Upper lobe of left lung (tissue), 4 donors: ENCODE measurements around the gene FAM47E.

Experiments used
- CTCF ChIP-seq, 6 experiments: fragments of 450-650 bp in 4 of 6; fragments of 200-600 bp in 2 of 6; sonication (generic) in 2 of 6; IDR thresholded peaks; one replicate each; pipeline ENCODE4 v1.5.1; 2016 to 2019; ENCODE audit warnings: antibody characterized with exemption in 6 of 6
- EP300 ChIP-seq, 4 donors: sonication (generic); formaldehyde crosslinking; IDR thresholded peaks; one replicate each; pipeline ENCODE4 v1.5.1; 2017; ENCODE audit warnings: antibody characterized with exemption in 4 of 4, control low read depth in 2 of 4
- POLR2A ChIP-seq, 4 donors: fragments of 450-650 bp; IDR thresholded peaks; one replicate each; pipeline ENCODE4 v1.5.1; 2016 to 2017; ENCODE audit warnings: antibody characterized with exemption in 4 of 4, mild to moderate bottlenecking in 2 of 4
- POLR2AphosphoS5 ChIP-seq, 2 donors: sonication (generic); formaldehyde crosslinking; IDR thresholded peaks; one replicate each; pipeline ENCODE4 v1.5.1; 2017; ENCODE audit warnings: antibody characterized with exemption in 2 of 2

- TF ChIP-seq CTCF (IDR thresholded peaks at IDR 0.05), result no peak
- no peak for TF ChIP-seq EP300 (IDR thresholded peaks at IDR 0.05)
- no peak for TF ChIP-seq POLR2AphosphoS5 (IDR thresholded peaks at IDR 0.05)
- TF ChIP-seq POLR2A (IDR thresholded peaks at IDR 0.05), result no peak
These were observed 44.0 kb upstream of the FAM47E start for GRCh38 chr4:76207549-76207948.
